Mucosa of descending colon (tissue), 3 donors: ENCODE data around the gene METTL16. TPM values are rescaled to one million over a fixed set of nuclear protein-coding genes. Genes with fewer than 3 reads are reported as not detected.

ENCODE experiments used
- ATAC-seq: fragments of 200-7000 bp; cut with Tn5 transposase; one replicate; pipeline ENCODE4 v1.9.1; 2020; ENCODE audit warnings: mild to moderate bottlenecking, moderate library complexity
- DNase-seq, 3 donors: peaks; one replicate each; pipeline ENCODE4 v3.0.0-alpha.2; 2020
- H3K36me3 ChIP-seq: fragments of 200-600 bp; one replicate; pipeline ENCODE4 v1.8.0; 2021; ENCODE audit warnings: low read depth, mild to moderate bottlenecking
- H3K4me1 ChIP-seq: fragments of 200-600 bp; one replicate; pipeline ENCODE4 v1.8.0; 2021; ENCODE audit warnings: low read depth, mild to moderate bottlenecking
- H3K4me3 ChIP-seq: fragments of 200-600 bp; one replicate; pipeline ENCODE4 v1.8.0; 2021; ENCODE audit warnings: mild to moderate bottlenecking
- H3K9me3 ChIP-seq: fragments of 200-600 bp; one replicate; pipeline ENCODE4 v1.8.0; 2021; ENCODE audit warnings: mild to moderate bottlenecking
- CTCF ChIP-seq: fragments of 200-600 bp; IDR thresholded peaks from one replicate; pipeline ENCODE4 v1.8.0; 2022; ENCODE audit warnings: antibody characterized with exemption, mild to moderate bottlenecking
- intact Hi-C, 2 donors: fragments of 100-400 bp; cut with DNase I in 1 of 2; cut with micrococcal nuclease in 1 of 2; formaldehyde crosslinking; loops; one replicate each; pipeline versions ENCODE4 v1.11.0 to v1.11.1; 2022; cut with DNase I, micrococcal nuclease
- total RNA-seq, 3 donors: library from RNA; stranded (reverse); fragmentation: NEBNext Ultra II Directional in 2 of 3; extraction: Animal tissue kit (Norgen Biotek cat#: 25700) in 2 of 3; gene quantifications; one replicate each; pipeline versions ENCODE4 v1.2.1 to v1.2.4, GENCODE V29; 2021 to 2023
- donor health status: DM: no; HTN: no; CAD: no; lungs with moderate emphysema.
- donor health status: DM: no; HTN: no; CAD: no.
- donor health status: DM: no; HTN: yes; CAD: no.

METTL16 gene
- total RNA-seq, 3 donors from 2014 or later = 16.2 to 30.7 (median 19.9) TPM

- Histone ChIP-seq H3K36me3 (no peaks in the 10 kb centered on the region), H3K9me3 (no peaks in the 10 kb centered on the region), H3K4me3 (no peak overlapping the region), H3K4me1 (no peaks in the 10 kb centered on the region)
- TF ChIP-seq CTCF = no peak
- no peak for ATAC-seq
- intact Hi-C loops = no loop called here
- no peak for DNase-seq
Observed at GRCh38 chr17:2435181-2435741, 76.4 kb downstream of the METTL16 start.

- no peak for TF ChIP-seq CTCF
- Histone ChIP-seq H3K36me3 (no peaks in the 10 kb centered on the region), H3K4me1 (no peaks in the 10 kb centered on the region), H3K4me3 (no peak overlapping the region), H3K9me3 (no peaks in the 10 kb centered on the region)
- DNase-seq = no peak
- ATAC-seq = no peak
- intact Hi-C loops = no loop called here
Observed at GRCh38 chr17:2433696-2434095, 78.0 kb downstream of the METTL16 start.

- Histone ChIP-seq H3K4me1 (no peaks in the 10 kb centered on the region), H3K9me3 (no peaks in the 10 kb centered on the region), H3K4me3 (no peak overlapping the region), H3K36me3 (no peaks in the 10 kb centered on the region)
- DNase-seq (no peak), ATAC-seq (no peak)
- no peak for TF ChIP-seq CTCF
- intact Hi-C loops = no loop called here
Observed at GRCh38 chr17:2427910-2428309, 83.8 kb downstream of the METTL16 start.

GRCh38 chr17:2427215-2427614 is 84.5 kb downstream of the METTL16 start:
- Histone ChIP-seq H3K9me3 (no peaks in the 10 kb centered on the region), H3K36me3 (no peaks in the 10 kb centered on the region), H3K4me1 (no peaks in the 10 kb centered on the region), H3K4me3 (no peak overlapping the region)
- TF ChIP-seq CTCF = no peak
- intact Hi-C loops = no loop called here
- DNase-seq = no peak
- ATAC-seq = no peak

- no peaks in the 10 kb centered on the region for H3K4me1 ChIP-seq
- ATAC-seq (no peak), DNase-seq (no peak)
- H3K4me3 ChIP-seq = no peak overlapping the region
- no peak for TF ChIP-seq CTCF
- no peaks in the 10 kb centered on the region for H3K9me3 ChIP-seq
- no peaks in the 10 kb centered on the region for H3K36me3 ChIP-seq
- intact Hi-C loops = no loop called here
Observed at GRCh38 chr17:2423271-2423670, 88.4 kb downstream of the METTL16 start.
